HG03039 (cell line): ENCODE measurements around the gene CDC14A.

ENCODE experiments used
- ATAC-seq: cut with Tn5 transposase; IDR thresholded peaks from one replicate; pipeline ENCODE4 v1.9.1; 2021; ENCODE audit warnings: mild to moderate bottlenecking, moderate library complexity; ENCODE audit not compliant: unreplicated experiment

CDC14A gene

DNA sequence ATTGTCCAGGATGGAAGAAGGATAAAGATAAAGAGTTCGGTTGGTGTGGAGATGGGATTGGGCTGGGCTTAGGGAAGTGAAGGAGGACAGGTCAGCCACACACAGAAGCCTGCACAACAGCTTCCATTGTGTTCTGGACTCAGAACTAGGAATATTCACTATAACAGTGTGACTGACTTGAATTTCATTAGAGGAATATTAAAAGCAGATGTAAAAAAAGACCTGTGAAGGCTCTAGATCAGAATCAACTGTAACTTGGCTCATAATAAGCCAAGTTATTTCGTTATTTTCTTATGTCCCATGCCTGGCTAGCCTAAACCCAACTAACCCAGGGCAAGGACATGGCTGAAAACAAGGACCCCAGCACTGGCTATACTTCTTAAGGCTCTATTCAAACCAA, 129.0 kb downstream of the CDC14A start:
- no peak for ATAC-seq

DNA sequence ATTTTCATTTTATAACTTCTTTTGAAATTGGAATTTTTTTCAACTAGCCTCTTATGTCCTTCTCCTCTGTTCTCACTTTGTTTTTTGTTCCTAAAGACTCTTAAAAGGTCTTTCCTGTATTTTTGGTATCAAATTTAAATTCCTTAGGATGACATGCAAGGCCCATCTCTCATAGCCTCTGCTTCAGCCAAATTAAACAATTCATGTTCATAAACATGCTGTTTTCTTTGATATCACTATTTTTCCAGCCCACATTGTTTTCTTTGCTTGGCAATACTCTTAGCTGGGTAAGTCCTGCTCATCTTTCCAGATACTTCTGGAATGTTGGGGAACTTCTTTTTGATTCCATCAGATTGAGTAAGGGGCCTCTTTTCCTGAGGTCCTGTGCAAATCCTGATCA, 129.9 kb downstream of the CDC14A start:
- no peak for ATAC-seq

DNA sequence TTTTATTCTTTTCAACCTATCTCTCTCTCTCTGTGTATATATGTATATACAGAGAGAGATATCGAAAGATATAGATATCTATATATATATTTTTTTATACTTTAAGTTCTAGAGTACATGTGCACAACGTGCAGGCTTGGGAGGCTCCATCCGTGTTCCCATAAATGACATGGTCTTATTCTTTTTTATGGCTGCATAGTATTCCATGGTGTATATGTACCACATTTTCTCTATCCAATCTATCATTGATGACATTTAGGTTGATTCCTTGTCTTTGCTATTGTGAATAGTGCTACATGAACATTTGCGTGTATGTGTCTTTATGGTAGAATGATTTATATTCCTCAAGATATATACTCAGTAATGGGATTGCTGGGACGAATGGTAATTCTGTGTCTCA, 130.4 kb downstream of the CDC14A start:
- no peak for ATAC-seq

DNA sequence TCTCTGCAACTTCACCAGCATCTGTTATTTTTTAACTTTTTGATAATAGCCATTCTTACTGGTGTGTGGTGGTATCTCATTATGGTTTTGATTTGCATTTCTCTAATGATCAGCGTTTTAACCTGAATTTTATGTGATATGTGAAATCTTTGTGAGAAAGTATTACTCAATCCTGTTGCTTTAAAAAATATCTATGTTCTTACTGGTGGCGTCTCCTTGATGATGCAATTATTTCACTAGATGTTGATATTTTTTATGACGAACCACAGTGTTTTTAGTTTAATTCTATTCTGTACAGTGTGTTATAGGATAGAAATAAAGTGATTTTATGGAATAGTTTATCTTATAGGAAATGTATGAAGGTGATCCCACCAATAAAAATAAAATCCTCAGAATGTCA, 130.9 kb downstream of the CDC14A start:
- ATAC-seq, result no peak

DNA sequence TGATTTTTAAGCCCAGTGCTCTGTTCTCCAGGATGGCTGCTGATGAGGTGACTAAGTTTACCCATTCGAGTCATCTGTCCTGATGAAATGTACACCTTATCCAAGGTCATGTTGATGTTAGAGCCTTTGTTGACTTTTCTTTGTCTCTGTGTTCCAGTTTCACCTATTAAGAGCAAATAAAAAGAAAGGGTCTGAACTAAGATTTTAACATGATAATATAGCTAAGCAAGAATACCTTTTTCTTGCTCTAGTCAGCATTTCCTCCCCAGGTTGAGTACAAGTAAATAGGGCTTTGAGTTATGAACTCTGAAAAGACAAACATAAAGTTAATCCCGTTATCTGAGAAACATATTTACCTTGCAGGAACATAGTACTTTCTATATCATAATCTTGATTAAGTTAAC, 133.6 kb downstream of the CDC14A start:
- no peak for ATAC-seq

DNA sequence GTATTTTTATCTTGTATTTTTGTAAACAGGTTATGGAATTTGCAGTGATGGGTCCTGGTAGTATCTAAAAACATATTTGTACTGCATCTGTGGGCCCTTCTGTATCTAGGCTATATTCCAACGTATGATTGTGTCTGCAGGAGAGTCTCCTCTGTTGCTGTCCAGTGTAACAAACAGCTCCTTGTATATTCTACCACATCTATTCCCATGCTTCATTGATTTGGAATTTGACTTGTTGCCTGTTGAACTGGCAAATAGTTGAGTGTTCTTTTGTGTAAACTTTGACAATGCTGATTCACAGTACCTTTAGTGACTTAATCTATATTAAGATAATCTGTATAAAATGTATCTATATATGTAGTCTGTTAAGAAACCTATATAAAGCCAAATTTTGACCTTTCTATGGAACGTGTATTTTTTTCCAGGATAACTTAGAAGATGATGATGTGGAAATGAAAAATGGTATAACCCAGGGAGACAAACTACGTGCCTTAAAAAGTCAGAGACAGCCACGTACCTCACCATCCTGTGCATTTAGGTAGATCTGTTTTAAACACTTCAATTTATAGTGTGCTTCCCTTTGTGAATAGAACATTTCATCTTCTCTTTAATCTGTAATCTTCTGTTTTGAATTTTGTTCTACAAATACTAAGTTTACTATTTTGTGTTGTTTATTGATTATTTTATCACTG, 142.2 kb downstream of the CDC14A start:
- ATAC-seq, result no peak

DNA sequence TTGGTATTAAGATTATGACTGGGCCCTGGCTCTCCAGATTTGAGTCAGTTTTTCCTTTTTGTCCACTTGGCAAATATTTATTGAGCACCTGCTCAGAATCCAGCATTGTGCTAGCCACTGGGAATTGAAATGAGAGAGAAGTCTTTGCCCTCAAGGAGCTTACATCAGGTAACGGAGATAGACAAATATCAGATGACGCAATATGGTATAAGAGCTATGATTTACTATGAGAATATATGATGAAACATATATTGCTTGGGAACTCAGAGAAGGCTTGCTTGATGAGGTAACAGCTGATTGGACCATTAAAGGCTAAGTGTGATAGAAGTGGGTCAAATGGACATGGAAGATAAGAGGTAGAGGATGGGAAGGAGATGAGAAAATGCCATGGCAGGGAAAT, 144.6 kb downstream of the CDC14A start:
- no peak for ATAC-seq

DNA sequence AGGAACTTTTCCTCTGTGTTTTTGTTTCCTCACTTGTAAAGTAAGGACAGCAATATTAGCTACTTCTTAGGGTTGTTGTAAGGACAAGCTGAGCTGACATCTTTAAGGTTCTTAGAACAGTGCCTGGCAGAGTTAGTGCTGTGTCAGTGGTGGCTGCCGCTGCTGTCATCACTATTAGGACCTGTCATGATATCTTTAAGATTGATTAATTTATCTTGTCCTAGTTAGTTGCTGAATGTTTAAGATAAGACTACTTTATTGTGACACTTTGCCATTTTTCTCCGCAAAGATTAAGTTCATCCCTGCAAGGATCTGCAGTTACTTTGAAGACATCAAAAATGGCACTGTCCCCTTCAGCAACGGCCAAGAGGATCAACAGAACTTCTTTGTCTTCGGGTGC, 145.5 kb downstream of the CDC14A start:
- ATAC-seq, result no peak

DNA sequence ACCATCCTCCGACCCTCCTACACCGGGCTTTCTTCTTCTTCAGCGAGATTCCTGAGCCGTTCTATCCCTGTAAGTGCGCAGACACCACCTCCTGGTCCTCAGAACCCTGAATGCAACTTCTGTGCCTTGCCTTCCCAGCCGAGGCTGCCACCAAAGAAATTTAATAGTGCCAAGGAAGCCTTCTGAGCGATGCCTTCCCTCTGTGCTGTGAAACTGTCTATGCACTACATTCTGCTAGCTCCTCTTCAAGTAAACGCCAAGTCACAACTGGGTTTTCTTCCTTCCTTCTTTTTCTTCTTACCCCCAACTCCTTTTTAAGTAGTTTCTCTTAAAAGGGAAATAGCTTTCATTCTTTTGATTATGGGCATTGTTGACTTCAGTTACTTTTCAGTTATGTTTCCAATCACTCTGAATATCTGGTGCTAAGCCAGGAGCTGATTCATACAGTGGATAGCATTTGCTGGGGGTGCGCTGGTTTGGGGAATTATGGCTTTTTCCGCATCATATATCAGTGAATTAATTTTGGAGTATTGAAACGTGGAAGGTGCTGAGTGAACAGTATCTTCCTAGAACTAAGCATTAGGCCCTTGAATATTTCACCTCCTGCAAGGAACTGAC, 147.0 kb downstream of the CDC14A start:
- no peak for ATAC-seq

DNA sequence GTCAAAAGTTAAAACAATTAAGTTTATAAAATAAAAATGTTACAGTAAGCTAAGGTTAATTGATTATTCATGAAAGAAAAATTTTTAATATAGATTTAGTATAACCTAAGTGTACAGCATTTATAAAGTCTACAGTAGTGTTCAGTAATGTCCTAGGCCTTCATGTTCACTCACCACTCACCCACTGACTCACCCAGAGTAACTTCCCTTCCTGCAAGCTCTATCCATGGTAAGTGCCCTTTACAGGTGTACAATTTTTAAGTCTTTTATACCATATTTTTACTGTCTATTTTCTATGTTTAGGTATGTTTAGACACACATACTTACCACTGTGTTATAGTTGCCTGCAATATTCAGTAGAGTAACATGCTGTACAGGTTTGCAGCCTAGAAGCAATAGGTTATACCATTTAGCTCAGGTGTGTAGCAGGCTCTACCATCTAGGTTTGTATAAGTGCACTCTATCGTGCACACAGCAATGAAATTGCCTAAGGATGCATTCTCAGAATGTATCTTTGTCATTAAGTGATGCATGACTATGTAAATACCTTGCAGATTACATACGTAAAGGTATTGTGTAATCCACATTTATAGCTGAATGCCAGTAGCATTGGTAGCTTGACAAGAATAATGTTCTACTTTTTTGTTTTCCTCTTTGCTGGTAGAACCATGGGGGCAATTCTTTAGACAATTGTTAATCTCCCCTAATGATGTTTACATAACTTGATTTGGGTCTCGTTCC, 149.9 kb downstream of the CDC14A start:
- no peak for ATAC-seq

DNA sequence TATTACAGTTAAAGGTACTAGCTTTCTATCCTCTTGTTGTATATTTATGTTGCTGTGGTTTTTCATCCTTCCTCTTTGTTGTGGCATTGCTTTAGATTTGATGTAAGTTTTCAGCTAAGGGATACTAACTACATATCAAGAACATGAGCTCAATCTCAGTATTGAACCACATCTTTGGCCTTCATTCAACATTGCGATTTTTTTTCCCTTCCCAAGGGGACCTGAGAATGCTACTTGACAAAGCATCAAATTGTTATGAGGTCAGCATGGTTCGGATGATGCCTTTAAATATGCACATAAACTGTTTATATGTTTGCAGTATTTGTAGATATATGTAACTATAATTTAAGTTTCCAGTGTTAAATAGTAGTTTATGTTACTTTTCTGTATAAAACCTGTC, 153.9 kb downstream of the CDC14A start:
- ATAC-seq, result no peak

DNA sequence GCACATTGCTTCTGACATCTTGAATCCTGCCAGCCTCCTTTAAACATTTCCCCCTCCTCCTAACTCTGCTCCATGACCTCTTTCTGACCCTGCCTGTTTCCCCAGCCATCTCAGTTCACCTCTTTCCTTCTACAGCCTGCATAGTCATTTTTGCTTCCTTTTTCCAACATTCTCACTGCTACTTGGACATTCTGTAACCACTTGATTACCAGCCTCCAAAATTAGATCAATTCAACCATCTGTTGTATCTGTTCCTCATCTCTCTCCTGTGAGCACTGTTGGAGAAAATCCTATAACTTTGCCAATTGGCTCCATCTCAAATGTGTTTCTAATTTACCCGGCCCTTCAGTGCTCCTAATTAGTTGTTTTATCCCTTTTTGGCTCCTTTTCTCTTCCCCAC, 158.1 kb downstream of the CDC14A start:
- ATAC-seq, result no peak

DNA sequence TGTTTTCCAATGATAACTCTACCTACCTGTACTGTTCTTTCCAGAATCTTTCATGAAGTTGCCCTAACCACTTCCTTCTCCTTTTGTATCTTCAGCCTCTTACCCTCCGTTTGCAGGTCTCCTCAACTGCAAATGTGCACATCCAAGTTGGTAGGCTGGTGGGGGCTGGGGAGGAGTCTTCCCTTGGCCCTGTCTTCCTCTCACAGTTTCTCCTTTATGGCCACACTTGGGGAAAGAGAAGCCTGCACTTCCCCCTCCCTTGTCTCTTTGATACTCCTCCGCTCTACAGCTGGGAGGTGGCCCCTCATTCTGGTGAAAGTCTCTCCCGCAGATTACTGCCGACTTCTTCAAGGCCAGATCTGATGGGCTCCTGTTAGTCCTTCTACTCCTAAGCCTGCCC, 158.8 kb downstream of the CDC14A start:
- ATAC-seq, result no peak

DNA sequence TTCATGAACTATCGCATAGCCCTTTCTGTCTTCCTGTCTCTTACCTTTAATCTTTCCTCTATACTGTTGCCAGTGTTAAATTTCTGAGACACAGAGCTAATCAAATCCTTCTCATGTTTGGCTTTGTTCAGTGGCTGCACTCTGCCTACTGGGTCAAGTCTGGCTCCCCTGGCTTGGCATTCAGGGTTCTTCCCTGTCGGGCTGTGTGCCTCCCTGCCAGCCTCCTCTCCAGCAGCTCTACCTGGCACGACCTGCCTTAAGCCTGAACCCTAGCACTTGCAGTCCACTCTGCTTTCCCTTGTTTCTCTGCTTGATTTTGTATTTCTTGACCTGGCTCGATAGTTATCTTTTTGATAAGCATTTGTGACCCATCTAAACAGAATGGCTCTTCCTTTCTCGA, 159.5 kb downstream of the CDC14A start:
- ATAC-seq, result no peak

DNA sequence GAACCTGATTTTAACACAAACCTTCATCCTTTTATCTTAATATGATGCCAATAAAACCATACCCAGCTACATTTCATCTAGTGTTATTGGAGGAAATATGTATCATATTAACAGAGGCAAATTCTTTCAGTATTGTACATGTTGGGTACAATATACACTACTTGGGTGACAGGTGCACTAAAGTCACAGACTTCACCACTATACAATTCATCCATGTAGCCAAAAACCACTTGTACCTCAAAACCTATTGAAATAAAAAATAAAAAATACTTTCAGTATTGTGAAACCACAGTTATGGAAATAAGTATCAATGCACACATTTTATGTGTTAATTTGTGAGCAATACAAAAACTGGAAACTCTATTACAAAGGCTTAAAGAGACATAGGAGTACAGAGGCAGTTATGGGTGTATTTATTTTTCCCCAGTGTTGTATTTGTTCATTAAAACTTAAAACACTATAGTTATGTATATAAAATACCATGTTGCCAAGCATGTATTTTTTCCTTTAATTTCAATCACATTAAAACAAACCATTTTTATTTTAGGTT, 160.6 kb downstream of the CDC14A start:
- no peak for ATAC-seq

DNA sequence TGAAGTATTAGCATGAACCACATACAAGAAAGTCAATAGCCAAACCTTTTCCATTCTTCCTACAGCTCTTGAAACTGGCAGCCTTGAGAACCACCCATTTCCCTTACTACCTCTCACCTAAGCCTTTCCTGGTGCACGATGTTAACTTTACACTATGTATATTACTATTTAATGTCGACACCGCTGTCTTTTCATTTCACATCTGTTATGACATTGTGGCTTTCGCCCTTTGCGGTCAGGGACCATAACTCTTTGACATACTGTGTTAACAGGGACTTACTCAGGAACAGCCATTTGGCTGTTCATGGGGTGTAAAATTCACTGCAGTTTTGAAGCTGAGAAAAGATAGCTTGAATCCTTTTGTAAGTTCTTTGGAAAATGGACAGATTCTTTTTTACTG, 164.6 kb downstream of the CDC14A start:
- ATAC-seq, result no peak

DNA sequence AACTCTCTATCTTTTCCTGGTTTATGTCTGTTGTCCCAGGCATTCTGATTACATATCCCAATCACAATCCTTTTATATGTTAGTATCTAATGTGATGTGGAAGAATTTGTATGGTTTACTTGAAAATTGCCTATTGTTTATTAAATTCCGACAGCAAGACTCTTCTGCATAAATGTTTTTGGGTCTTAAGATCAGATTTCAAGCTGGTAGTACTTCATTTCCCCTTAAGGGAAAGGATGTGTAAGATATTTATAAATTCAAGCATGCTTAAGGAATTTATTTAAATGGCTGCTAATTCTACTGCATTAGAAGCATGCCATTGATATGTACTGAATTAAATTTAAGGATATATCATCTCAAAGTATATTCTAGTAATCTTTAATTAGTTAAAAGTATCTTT, 165.2 kb downstream of the CDC14A start:
- no peak for ATAC-seq

DNA sequence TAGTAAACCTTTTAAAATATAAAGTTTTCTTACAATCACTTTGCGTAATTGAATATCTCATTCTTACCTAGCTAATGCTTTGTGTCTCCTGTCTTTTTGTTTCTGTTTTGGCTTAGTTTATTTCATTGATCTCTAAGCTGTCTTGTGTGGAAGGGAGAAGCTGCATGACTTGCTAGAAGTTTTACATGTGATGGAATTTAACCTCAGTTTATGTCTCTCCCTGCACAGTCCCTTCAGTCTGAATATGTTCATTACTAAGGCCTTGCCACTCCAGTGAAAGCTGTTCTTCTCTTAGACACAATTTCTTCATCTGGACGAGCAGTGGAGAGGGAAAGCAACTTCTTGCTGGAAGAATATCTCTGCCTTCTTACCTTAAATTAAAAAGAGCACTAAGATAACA, 165.7 kb downstream of the CDC14A start:
- ATAC-seq, result no peak

DNA sequence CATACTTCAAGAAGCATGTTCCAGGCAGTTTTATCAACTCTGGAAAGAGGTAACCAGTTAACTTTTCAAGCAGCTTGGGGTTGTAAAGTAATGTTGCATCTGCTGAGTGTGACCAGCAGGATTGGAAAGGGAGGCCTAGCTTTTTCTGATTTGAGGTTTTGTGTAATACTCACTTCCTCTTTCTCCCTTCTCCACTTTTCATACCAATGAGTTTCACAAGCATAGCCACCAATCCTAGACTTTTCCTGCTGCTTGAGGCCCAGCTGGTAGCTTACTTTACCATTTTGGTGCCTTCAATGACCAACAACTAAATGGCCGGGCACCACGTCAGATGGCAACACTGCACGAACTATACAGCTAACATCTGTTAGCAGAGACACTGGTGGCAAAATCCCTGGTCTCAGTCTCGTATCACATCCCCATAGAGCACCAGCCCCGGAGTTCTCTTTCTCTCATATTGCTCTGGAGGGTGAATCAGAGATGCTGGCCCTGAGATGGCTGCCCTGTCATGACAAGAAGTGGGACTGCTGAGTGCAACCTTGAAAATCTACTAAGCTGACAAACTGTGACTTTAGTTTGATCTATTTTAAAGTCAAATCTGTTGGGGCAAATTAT, 170.8 kb downstream of the CDC14A start:
- peak; percentile 94 for ATAC-seq

DNA sequence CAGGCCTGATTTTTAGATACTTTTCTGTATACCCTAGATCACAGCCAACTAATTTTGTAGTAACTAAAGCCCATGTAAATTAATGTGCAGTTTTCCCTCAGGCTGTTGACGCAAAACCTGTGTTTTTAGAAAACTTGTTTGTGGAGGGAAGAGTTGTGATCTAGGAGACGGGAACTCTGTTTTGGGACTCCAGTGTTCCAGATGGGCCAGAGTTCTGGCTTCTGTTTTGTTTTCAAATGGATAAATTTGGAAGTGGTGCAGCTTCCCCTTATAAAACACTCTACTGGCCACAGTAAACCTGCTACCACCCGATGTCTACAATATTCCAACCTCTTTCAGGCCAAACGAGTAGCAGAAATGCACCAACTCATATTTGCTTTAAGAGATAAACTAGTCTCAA, 172.0 kb downstream of the CDC14A start:
- ATAC-seq, result no peak

DNA sequence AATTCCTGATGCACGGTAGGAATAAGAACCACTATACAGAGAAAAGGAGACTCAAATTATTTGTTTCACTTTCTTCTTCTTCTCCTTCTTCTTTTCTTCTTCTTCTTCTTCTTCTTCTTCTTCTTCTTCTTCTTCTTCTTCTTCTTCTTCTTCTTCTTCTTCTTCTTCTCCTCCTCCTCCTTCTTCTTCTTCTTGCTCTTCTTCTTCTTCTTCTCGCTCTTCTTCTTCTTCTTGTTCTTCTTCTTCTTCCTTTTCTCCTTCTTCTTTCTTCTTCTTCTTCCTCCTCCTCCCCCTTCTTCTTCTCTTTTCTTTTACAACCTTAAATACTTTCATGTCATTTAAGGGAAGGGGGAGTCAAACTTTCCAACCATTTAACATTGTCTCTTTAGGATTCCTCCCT, 174.6 kb downstream of the CDC14A start:
- no peak for ATAC-seq

DNA sequence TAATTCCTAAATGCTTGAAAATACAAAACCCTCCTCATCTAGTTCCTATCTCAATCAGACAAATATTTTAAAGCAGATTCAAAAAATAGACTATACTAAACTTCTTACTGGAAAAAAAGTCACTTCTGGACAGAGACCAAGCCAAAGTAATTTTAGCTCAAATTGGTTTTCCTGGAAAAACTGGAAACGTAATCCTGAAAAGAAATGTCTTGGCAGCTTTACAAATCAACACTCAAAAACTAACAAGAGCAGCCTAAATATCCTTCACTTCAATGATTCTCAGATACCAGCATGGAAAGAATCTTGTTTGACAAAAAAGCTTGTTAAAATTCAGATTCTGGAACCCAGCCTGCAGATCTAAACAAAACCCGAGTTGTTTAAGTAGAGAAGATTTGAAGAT, 176.6 kb downstream of the CDC14A start:
- no peak for ATAC-seq
